Measurements from ENCODE around the gene ADAMTSL2. TPM values are rescaled to one million over a fixed set of nuclear protein-coding genes. Genes with fewer than 3 reads are reported as not detected.
"Not testable (repeated sequence)": the region's sequence is repeated elsewhere in the genome, so short reads cannot be mapped to it uniquely, and the experiment has no call there.

Gene ADAMTSL2
- total RNA-seq, 1 donor from 2014 or later: 0.65 TPM

DNA sequence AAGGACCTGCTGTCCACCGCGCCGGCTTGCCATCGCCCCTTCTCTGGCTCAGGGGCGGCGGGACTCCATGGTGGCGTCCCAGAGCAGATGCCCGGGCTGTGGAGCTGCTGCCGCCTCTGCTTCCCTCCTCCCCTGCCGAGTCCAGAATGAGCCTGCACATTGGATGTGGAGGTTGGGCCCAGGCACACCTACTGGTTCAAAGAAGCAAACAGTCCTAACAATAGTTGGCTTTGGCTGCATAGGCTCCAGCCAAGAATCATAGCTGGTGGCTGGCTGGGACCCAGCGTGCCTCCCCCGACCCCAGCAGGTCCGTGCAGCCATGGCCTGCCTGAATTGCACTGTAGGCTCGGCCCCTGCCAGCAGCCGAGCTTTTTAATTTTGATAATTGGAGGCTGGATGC is 25.8 kb downstream of the ADAMTSL2 start:
- H3K4me3 Mint-ChIP-seq: no peak overlapping the region
- DNase-seq (ENCODE audit: extremely low spot score, unreplicated experiment): no peak
- no peaks in the 10 kb centered on the region for H3K9me3 Mint-ChIP-seq
- no peaks in the 10 kb centered on the region for H3K36me3 Mint-ChIP-seq
- peaks cover 22% of the 10 kb centered on the region for H3K27me3 Mint-ChIP-seq
- H3K27ac Mint-ChIP-seq: no peak overlapping the region
- TF ChIP-seq, protein P1, sequence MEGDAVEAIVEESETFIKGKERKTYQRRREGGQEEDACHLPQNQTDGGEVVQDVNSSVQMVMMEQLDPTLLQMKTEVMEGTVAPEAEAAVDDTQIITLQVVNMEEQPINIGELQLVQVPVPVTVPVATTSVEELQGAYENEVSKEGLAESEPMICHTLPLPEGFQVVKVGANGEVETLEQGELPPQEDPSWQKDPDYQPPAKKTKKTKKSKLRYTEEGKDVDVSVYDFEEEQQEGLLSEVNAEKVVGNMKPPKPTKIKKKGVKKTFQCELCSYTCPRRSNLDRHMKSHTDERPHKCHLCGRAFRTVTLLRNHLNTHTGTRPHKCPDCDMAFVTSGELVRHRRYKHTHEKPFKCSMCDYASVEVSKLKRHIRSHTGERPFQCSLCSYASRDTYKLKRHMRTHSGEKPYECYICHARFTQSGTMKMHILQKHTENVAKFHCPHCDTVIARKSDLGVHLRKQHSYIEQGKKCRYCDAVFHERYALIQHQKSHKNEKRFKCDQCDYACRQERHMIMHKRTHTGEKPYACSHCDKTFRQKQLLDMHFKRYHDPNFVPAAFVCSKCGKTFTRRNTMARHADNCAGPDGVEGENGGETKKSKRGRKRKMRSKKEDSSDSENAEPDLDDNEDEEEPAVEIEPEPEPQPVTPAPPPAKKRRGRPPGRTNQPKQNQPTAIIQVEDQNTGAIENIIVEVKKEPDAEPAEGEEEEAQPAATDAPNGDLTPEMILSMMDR (conservative IDR thresholded peaks at IDR 0.05): no peak
- H3K4me1 Mint-ChIP-seq (ENCODE audit: unreplicated experiment): peaks cover 26% of the 10 kb centered on the region

DNA sequence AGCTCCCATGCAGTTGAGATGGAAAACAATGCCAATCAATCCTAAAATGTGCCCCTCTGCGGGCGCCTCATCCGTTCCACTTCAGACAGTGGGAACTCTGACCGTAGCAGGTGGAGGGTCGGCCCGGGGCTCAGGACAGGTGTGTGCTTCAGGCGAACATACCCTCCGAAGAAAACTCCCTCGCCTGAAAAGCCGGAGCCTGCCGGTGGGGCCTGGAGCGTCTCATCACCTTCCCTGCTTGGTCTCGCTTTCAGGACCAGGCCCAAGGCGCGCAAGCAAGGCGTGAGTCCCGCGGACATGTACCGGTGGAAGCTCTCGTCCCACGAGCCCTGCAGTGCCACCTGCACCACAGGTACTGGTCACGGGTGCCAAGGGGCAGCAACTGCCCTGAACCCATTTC is 26.4 kb downstream of the ADAMTSL2 start:
- Mint-ChIP-seq H3K36me3 (no peaks in the 10 kb centered on the region), H3K27me3 (peaks cover 21% of the 10 kb centered on the region), H3K27ac (no peak overlapping the region), H3K9me3 (no peaks in the 10 kb centered on the region), H3K4me3 (no peak overlapping the region), H3K4me1 (ENCODE audit: unreplicated experiment) (peaks cover 26% of the 10 kb centered on the region)
- DNase-seq (ENCODE audit: extremely low spot score, unreplicated experiment): no peak
- TF ChIP-seq, protein P1 (conservative IDR thresholded peaks at IDR 0.05): no peak

DNA sequence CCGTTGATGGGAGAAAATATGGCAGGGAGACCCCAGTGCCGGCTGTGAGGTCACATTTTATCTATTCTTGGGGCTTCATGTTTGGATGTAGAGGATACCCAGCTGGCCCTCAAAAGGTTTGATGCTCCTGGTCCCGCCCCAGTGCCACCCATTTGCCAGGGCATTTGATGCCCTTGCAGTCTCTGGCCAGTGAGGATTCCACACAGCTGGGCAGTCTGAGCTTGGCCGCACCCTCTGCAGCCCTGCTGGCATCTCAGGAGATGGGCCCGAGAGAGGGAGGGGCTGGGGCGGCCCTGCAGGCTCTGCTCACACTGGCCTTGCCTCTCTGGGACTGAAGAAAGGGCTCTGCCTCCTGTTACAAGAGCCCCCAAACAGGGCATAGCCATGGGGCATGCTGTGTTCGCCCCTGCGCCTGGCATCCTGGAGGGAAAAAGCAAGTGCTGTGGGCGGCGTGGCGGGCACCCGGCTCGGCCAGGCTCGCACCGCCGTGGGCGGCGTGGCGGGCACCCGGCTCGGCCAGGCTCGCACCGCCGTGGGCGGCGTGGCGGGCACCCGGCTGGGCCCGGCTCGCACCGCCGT is 27.6 kb downstream of the ADAMTSL2 start:
- H3K27ac Mint-ChIP-seq: no peak overlapping the region
- no peak for DNase-seq (ENCODE audit: extremely low spot score, unreplicated experiment)
- H3K27me3 Mint-ChIP-seq: peaks cover 19% of the 10 kb centered on the region
- TF ChIP-seq, protein P1 (conservative IDR thresholded peaks at IDR 0.05): no peak
- H3K36me3 Mint-ChIP-seq: no peaks in the 10 kb centered on the region
- no peak overlapping the region for H3K4me3 Mint-ChIP-seq
- H3K9me3 Mint-ChIP-seq: no peaks in the 10 kb centered on the region
- peaks cover 23% of the 10 kb centered on the region for H3K4me1 Mint-ChIP-seq (ENCODE audit: unreplicated experiment)

DNA sequence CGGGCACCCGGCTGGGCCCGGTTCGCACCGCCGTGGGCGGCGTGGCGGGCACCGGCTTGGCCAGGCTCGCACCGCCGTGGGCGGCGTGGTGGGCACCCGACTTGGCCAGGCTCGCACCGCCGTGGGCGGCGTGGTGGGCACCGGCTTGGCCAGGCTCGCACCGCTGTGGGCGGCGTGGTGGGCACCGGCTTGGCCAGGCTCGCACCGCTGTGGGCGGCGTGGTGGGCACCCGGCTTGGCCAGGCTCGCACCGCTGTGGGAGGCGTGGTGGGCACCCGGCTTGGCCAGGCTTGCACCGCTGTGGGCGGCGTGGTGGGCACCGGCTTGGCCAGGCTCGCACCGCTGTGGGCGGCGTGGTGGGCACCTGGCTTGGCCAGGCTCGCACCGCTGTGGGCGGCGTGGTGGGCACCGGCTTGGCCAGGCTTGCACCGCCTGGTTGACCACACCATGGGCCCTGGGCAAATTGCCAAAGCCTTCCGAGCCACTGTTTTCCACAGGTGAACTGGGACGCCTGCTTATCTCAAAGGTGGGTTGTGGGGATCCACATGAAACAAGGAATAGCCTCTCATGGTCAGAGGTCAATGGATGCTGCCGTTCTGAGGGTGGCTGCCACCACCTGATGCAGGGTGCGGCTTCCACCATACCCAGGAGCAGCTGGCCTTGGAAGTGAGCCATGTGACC is 28.2 kb downstream of the ADAMTSL2 start:
- H3K9me3 Mint-ChIP-seq: no peaks in the 10 kb centered on the region
- no peaks in the 10 kb centered on the region for H3K36me3 Mint-ChIP-seq
- peak overlapping the region; percentile 79 for H3K27ac Mint-ChIP-seq
- peaks cover 20% of the 10 kb centered on the region for H3K4me1 Mint-ChIP-seq (ENCODE audit: unreplicated experiment)
- peaks cover 22% of the 10 kb centered on the region for H3K27me3 Mint-ChIP-seq
- H3K4me3 Mint-ChIP-seq: no peak overlapping the region
- DNase-seq (ENCODE audit: extremely low spot score, unreplicated experiment): no peak
- TF ChIP-seq, protein P1 (conservative IDR thresholded peaks at IDR 0.05): no peak

- TF ChIP-seq, protein P1 (conservative IDR thresholded peaks at IDR 0.05): no peak
- Mint-ChIP-seq H3K9me3 (no peaks in the 10 kb centered on the region), H3K27me3 (peaks cover 22% of the 10 kb centered on the region), H3K4me1 (ENCODE audit: unreplicated experiment) (peaks cover 14% of the 10 kb centered on the region), H3K4me3 (peak overlapping the region; percentile 59), H3K27ac (peak overlapping the region; percentile 79), H3K36me3 (no peaks in the 10 kb centered on the region)
- no peak for DNase-seq (ENCODE audit: extremely low spot score, unreplicated experiment)
Observed at GRCh38 chr9:133563291-133563796, 28.8 kb downstream of the ADAMTSL2 start.

- not testable (repeated sequence) for H3K4me3 Mint-ChIP-seq; H3K4me1 Mint-ChIP-seq (ENCODE audit: unreplicated experiment); DNase-seq (ENCODE audit: extremely low spot score, unreplicated experiment); H3K27ac Mint-ChIP-seq; H3K9me3 Mint-ChIP-seq; H3K36me3 Mint-ChIP-seq
- H3K27me3 Mint-ChIP-seq: peaks cover 19% of the 10 kb centered on the region
Observed at GRCh38 chr9:133563814-133564213, 29.3 kb downstream of the ADAMTSL2 start.
